ENCODE measurements around the gene TBC1D22A. TPM values are rescaled to one million over a fixed set of nuclear protein-coding genes. Genes with fewer than 3 reads are reported as not detected.

The TBC1D22A gene
- total and polyA plus RNA-seq, 9 of the 15 experiments (the other 6 are each of a cell fraction or from before 2014, with no cell fraction given), result 0.20 to 11.5 (median 5.2) TPM

DNA sequence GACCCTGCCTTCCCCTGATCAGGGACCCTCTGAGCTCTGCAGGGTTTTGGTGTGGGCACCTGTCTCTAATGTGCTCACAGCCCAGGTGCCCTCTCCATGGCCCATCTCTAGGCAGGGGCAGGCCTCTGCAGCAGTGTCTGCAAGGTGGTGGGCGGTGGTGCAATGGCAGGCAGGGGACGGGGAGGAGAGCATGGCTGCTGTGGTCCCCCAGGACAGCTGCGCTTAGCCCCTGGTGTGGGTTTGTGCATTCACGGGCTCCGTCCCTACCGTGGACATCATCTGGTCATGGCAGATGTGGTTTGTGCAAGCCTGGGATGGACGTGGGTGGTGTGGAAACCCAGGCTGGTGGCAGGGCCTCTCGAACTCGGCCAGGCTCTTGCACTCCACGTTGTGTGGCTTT, 443.1 kb downstream of the TBC1D22A start:
- in situ Hi-C loops (cut with MboI), result no loop called here
- H3K4me2 ChIP-seq (ENCODE audit: insufficient read depth, low read length), result no peak overlapping the region
- no peaks in the 10 kb centered on the region for H3K79me2 ChIP-seq (ENCODE audit: control insufficient read depth, insufficient read depth, low read length)
- no peaks in the 10 kb centered on the region for H3K9me3 ChIP-seq (replicated peaks; ENCODE audit: control insufficient read depth, insufficient read depth, low read depth, low read length)
- H3K9me1 ChIP-seq (ENCODE audit: control insufficient read depth, insufficient read depth, low read length), result no peaks in the 10 kb centered on the region
- ChIA-PET CTCF (ENCODE audit: low intra/inter-chr PET ratio) (no interaction called here), POLR2A (no interaction called here)
- no peak overlapping the region for H3K9ac ChIP-seq (ENCODE audit: insufficient read depth in 1 of 2, low read depth in 2 of 2, low read length in 2 of 2)
- no peak overlapping the region for H3K27ac ChIP-seq (ENCODE audit: extremely low read depth, low read depth, low read length)
- peaks cover 10 to 24% of the 10 kb centered on the region in 2 experiments; a peak in 3 of 5 replicates for H3K27me3 ChIP-seq (ENCODE audit: control insufficient read depth in 2 of 2, insufficient read depth in 2 of 2, low read length in 2 of 2)
- H2AFZ ChIP-seq (ENCODE audit: low read depth, low read length), result no peak overlapping the region
- DNase-seq (ENCODE audit: extremely low read depth in 1 of 4, low spot score in 3 of 4), result no peak
- 3% methylated on average over 5 of the region's 10 CpGs for whole genome bisulfite sequencing (ENCODE audit: insufficient coverage, low coverage, missing lambda C conversion rate)
- H3K36me3 ChIP-seq (ENCODE audit: control insufficient read depth, insufficient read depth, low read length), result no peaks in the 10 kb centered on the region
- H4K20me1 ChIP-seq (replicated peaks; ENCODE audit: control insufficient read depth, insufficient read depth, low read length), result 0 out of 2 replicates have a peak, but pooled peaks cover 3% of the 10 kb centered on the region
- H3K4me1 ChIP-seq (replicated peaks in 1 of 2; ENCODE audit: control insufficient read depth in 2 of 2, insufficient read depth in 2 of 2, low read length in 2 of 2), result no peaks in the 10 kb centered on the region; a peak in 1 of 5 replicates
- intact Hi-C loops (cut with micrococcal nuclease), result no loop called here
- FAIRE-seq, result no peak
- TF ChIP-seq ZNF57 (CRISPR knock-in tag; IDR thresholded peaks at IDR 0.05) (no peak), ZNF583 (CRISPR knock-in tag; IDR thresholded peaks at IDR 0.05) (no peak)
- no peak overlapping the region for H3K4me3 ChIP-seq
- no TSS peak for BruUV-seq (replicated peaks)
- ATAC-seq, result no peak

- Histone ChIP-seq H3K9me1 (ENCODE audit: control insufficient read depth, insufficient read depth, low read length) (no peaks in the 10 kb centered on the region), H3K36me3 (ENCODE audit: control insufficient read depth, insufficient read depth, low read length) (no peaks in the 10 kb centered on the region), H3K4me1 (replicated peaks in 1 of 2; ENCODE audit: control insufficient read depth in 2 of 2, insufficient read depth in 2 of 2, low read length in 2 of 2) (no peaks in the 10 kb centered on the region; a peak in 1 of 5 replicates), H3K4me3 (no peak overlapping the region), H3K27ac (ENCODE audit: extremely low read depth, low read depth, low read length) (no peak overlapping the region), H3K4me2 (ENCODE audit: insufficient read depth, low read length) (no peak overlapping the region), H4K20me1 (replicated peaks; ENCODE audit: control insufficient read depth, insufficient read depth, low read length) (0 out of 2 replicates have a peak, but pooled peaks cover 3% of the 10 kb centered on the region), H3K9ac (ENCODE audit: insufficient read depth in 1 of 2, low read depth in 2 of 2, low read length in 2 of 2) (no peak overlapping the region), H3K27me3 (ENCODE audit: control insufficient read depth in 2 of 2, insufficient read depth in 2 of 2, low read length in 2 of 2) (peaks cover 6 to 18% of the 10 kb centered on the region in 2 experiments; a peak in 3 of 5 replicates), H3K9me3 (replicated peaks; ENCODE audit: control insufficient read depth, insufficient read depth, low read depth, low read length) (no peaks in the 10 kb centered on the region), H3K79me2 (ENCODE audit: control insufficient read depth, insufficient read depth, low read length) (no peaks in the 10 kb centered on the region), H2AFZ (ENCODE audit: low read depth, low read length) (no peak overlapping the region)
- no peak for DNase-seq (ENCODE audit: extremely low read depth in 1 of 4, low spot score in 3 of 4)
- FAIRE-seq, result no peak
- in situ Hi-C loops (cut with MboI) (no loop called here), intact Hi-C loops (cut with micrococcal nuclease) (no loop called here)
- ChIA-PET CTCF (ENCODE audit: low intra/inter-chr PET ratio) (no interaction called here), POLR2A (no interaction called here)
- no peak for ATAC-seq
- no TSS peak for BruUV-seq (replicated peaks)
- 0% methylated on average over 3 of the region's 3 CpGs for WGBS (ENCODE audit: insufficient coverage, low coverage, missing lambda C conversion rate)
- no peak for TF ChIP-seq RERE (CRISPR knock-in tag; IDR thresholded peaks at IDR 0.05; ENCODE audit: borderline replicate concordance)
- TF ChIP-seq ZBTB12 (CRISPR knock-in tag; IDR thresholded peaks at IDR 0.05), result no peak
- no peak for TF ChIP-seq SMAD4 (CRISPR knock-in tag; conservative IDR thresholded peaks at IDR 0.05)
- peak; percentile 68 for TF ChIP-seq PKNOX1 (IDR thresholded peaks at IDR 0.05)
- TF ChIP-seq RFX1 (IDR thresholded peaks at IDR 0.05), result peak; percentile 84
- no peak for TF ChIP-seq NFIX (CRISPR knock-in tag; IDR thresholded peaks at IDR 0.05; ENCODE audit: low read depth)
Measured at GRCh38 chr22:47206164-47206563, 443.7 kb downstream of the TBC1D22A start.

All from K562 (cell line).